GM12878 (cell line): Measurements from ENCODE around the gene PIP4K2A. TPM values are rescaled to one million over a fixed set of nuclear protein-coding genes. Genes with fewer than 3 reads are reported as not detected.
A peak's percentile ranks its signal among the peaks of the same experiment; 100 is the strongest.

Experiments used
- ASH2L ChIP-seq: fragments of 300-600, 200-600 bp; sonication (generic); IDR thresholded peaks from 2 replicates; pipeline ENCODE4 v1.6.1; 2017; ENCODE audit warnings: low read depth, mild to moderate bottlenecking, borderline replicate concordance
- EGR1 ChIP-seq, 2 experiments: IDR thresholded peaks; 1 replicate in 1 of 2; 2 replicates in 1 of 2; pipeline ENCODE4 v1.6.1; 2011 to 2012; ENCODE audit warnings: low read depth in 2 of 2, low read length in 2 of 2, borderline replicate concordance in 1 of 2, mild to moderate bottlenecking in 1 of 2, moderate library complexity in 1 of 2
- FOXM1 ChIP-seq: IDR thresholded peaks from 2 replicates; pipeline ENCODE4 v1.6.1; 2012; ENCODE audit warnings: low read depth, mild to moderate bottlenecking, inconsistent platforms, low read length, moderate library complexity
- HDAC2 ChIP-seq: fragments of 200-600 bp; sonication (generic); IDR thresholded peaks from 2 replicates; pipeline ENCODE4 v1.6.1; 2017
- JUNB ChIP-seq: IDR thresholded peaks from 2 replicates; pipeline ENCODE4 v1.6.1; 2016; ENCODE audit warnings: antibody characterized with exemption, mild to moderate bottlenecking
- KDM1A ChIP-seq: fragments of 200-600 bp; sonication (generic); IDR thresholded peaks from 2 replicates; pipeline ENCODE4 v1.6.1; 2016; ENCODE audit warnings: borderline replicate concordance
- MTA3 ChIP-seq: IDR thresholded peaks from 2 replicates; pipeline ENCODE4 v1.6.1; 2012; ENCODE audit warnings: low read length, inconsistent platforms, borderline replicate concordance
- NBN ChIP-seq: fragments of 450-650 bp; IDR thresholded peaks from 2 replicates; pipeline ENCODE4 v1.6.1; 2016
- NFYA ChIP-seq: IDR thresholded peaks from 2 replicates; pipeline ENCODE4 v1.6.1; 2011; ENCODE audit warnings: low read depth, mild to moderate bottlenecking, low read length, improper control_type of control experiment, borderline replicate concordance
- NR2C2 ChIP-seq: IDR thresholded peaks from 2 replicates; pipeline ENCODE4 v1.6.1; 2011; ENCODE audit warnings: borderline replicate concordance, low read depth; ENCODE audit not compliant: control insufficient read depth, insufficient read length
- NR2F1 ChIP-seq: fragments of 450-650 bp; conservative IDR thresholded peaks from 2 replicates; pipeline ENCODE4 v1.6.1; 2017; ENCODE audit warnings: mild to moderate bottlenecking
- PAX5 ChIP-seq: IDR thresholded peaks from 2 replicates; pipeline ENCODE4 v1.6.1; 2011; ENCODE audit warnings: low read depth, low read length, borderline replicate concordance
- PML ChIP-seq: IDR thresholded peaks from 2 replicates; pipeline ENCODE4 v1.6.1; 2012; ENCODE audit warnings: low read length, inconsistent platforms
- RBBP5 ChIP-seq: fragments of 200-600 bp; sonication (generic); conservative IDR thresholded peaks from 2 replicates; pipeline ENCODE4 v1.6.1; 2016
- RUNX3 ChIP-seq: IDR thresholded peaks from 2 replicates; pipeline ENCODE4 v1.6.1; 2012; ENCODE audit warnings: low read length, inconsistent platforms
- SIN3A ChIP-seq: IDR thresholded peaks from 2 replicates; pipeline ENCODE4 v1.6.1; 2012; ENCODE audit warnings: low read depth, low read length, improper control_type of control experiment
- SMAD5 ChIP-seq: IDR thresholded peaks from 2 replicates; pipeline ENCODE4 v1.6.1; 2016; ENCODE audit warnings: antibody characterized with exemption, low read depth
- SMARCA5 ChIP-seq: fragments of 450-650 bp; IDR thresholded peaks from 2 replicates; pipeline ENCODE4 v1.6.1; 2017; ENCODE audit warnings: mild to moderate bottlenecking
- SPI1 ChIP-seq: IDR thresholded peaks from 2 replicates; pipeline ENCODE4 v1.6.1; 2011; ENCODE audit warnings: low read depth, mild to moderate bottlenecking, low read length, moderate library complexity, borderline replicate concordance; ENCODE audit not compliant: insufficient read depth
- STAT1 ChIP-seq: fragments of 450-650 bp; conservative IDR thresholded peaks from 2 replicates; pipeline ENCODE4 v1.6.1; 2014; ENCODE audit warnings: antibody characterized with exemption, mild to moderate bottlenecking
- ZNF24 ChIP-seq: fragments of 450-650 bp; IDR thresholded peaks from 2 replicates; pipeline ENCODE4 v1.6.1; 2017; ENCODE audit warnings: antibody characterized with exemption, mild to moderate bottlenecking
- ZNF622 ChIP-seq: fragments of 450-650 bp; IDR thresholded peaks from 2 replicates; pipeline ENCODE4 v1.6.1; 2017; ENCODE audit warnings: mild to moderate bottlenecking, inconsistent platforms
- polyA plus RNA-seq, 11 experiments: library from polyadenylated mRNA; depleted of rRNA in 4 of 11; unstranded in 6 of 11; stranded (reverse) in 5 of 11; fragments of >200 nt; fragmentation: Nextera tagmentation in 4 of 11; fragmentation: Illumina TruSeq in 1 of 11; extraction: Ambion mirVana in 4 of 11; extraction: Trizol in 1 of 11; gene quantifications; 1 replicate in 1 of 11; 2 replicates in 10 of 11; pipeline versions ENCODE4 v1.2.1 to v1.2.3, GENCODE V29; 2011 to 2016; ENCODE audit warnings: inconsistent platforms in 2 of 11, missing spikeins in 2 of 11, low read depth in 1 of 11
- total RNA-seq, 4 experiments: library from RNA; depleted of rRNA in 3 of 4; stranded (reverse); fragments of >200 nt in 3 of 4; fragmentation: Illumina TruSeq in 1 of 4; extraction: Trizol in 1 of 4; gene quantifications; 2 replicates each; pipeline versions ENCODE4 v1.2.1 to v1.2.3, GENCODE V29; 2013 to 2021
- TF ChIP-seq, protein P1 (sequence below): fragments of 450-650 bp; IDR thresholded peaks from 2 replicates; pipeline ENCODE4 v1.6.1; 2018; ENCODE audit warnings: mild to moderate bottlenecking, low read depth, moderate library complexity; ENCODE audit not compliant: partially characterized antibody
- TF ChIP-seq, protein P2 (sequence below): IDR thresholded peaks from 2 replicates; pipeline ENCODE4 v1.6.1; 2011; ENCODE audit warnings: mild to moderate bottlenecking, low read depth, low read length, moderate library complexity; ENCODE audit not compliant: insufficient replicate concordance
- TF ChIP-seq, protein P3 (sequence below): fragments of 450-650 bp; IDR thresholded peaks from 2 replicates; pipeline ENCODE4 v1.6.1; 2017; ENCODE audit warnings: mild to moderate bottlenecking, moderate library complexity
- TF ChIP-seq, protein P4 (sequence below): IDR thresholded peaks from 2 replicates; pipeline ENCODE4 v1.6.1; 2012; ENCODE audit warnings: low read depth, low read length, improper control_type of control experiment

PIP4K2A gene
- total and polyA plus RNA-seq, 10 of the 15 experiments (the other 5 are each of a cell fraction or from before 2014, with no cell fraction given), result 54.3 to 139 (median 84.4) TPM

DNA sequence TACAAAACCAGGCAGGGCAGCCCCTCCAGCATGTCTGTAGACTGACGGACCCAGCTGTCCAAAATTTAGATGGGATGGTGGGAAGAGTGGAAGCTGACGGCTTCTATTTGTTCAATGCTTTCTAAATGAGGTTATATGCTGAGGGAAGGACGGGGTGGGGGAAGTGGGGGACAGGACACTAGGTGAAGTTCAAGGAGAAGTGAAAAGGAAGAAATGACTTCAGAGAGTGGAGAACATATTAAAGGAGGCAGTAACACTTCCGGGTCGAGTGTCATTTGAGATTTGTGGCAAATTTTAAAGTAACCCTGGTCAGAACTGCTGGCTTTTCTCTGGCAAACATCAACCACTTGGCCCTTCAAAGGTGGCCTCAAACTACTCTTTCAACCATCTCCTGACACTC, 9.4 kb downstream of the PIP4K2A start (continued):
- TF ChIP-seq, protein P1, sequence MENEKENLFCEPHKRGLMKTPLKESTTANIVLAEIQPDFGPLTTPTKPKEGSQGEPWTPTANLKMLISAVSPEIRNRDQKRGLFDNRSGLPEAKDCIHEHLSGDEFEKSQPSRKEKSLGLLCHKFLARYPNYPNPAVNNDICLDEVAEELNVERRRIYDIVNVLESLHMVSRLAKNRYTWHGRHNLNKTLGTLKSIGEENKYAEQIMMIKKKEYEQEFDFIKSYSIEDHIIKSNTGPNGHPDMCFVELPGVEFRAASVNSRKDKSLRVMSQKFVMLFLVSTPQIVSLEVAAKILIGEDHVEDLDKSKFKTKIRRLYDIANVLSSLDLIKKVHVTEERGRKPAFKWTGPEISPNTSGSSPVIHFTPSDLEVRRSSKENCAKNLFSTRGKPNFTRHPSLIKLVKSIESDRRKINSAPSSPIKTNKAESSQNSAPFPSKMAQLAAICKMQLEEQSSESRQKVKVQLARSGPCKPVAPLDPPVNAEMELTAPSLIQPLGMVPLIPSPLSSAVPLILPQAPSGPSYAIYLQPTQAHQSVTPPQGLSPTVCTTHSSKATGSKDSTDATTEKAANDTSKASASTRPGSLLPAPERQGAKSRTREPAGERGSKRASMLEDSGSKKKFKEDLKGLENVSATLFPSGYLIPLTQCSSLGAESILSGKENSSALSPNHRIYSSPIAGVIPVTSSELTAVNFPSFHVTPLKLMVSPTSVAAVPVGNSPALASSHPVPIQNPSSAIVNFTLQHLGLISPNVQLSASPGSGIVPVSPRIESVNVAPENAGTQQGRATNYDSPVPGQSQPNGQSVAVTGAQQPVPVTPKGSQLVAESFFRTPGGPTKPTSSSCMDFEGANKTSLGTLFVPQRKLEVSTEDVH, result no peak
- TF ChIP-seq ZNF622 (no peak), RUNX3 (peak; percentile 21), ZNF24 (peak; percentile 95), SMARCA5 (no peak), STAT1 (no peak), ASH2L (no peak), PML (0 out of 2 replicates have a peak, but pooled peaks have one; percentile 52), PAX5 (no peak), NR2C2 (peak; percentile 58), RBBP5 (no peak), JUNB (peak; percentile 46), NFYA (no peak), MTA3 (peak; percentile 57; the same call in 1 of the 2 replicates), EGR1 (IDR thresholded peaks at IDR 0.05; ENCODE audit: borderline replicate concordance in 1 of 2, low read depth in 2 of 2, low read length in 2 of 2) (no peak), NBN (no peak), KDM1A (no peak), SIN3A (no peak), FOXM1 (no peak), SMAD5 (no peak), SPI1 (peak; percentile 78), HDAC2 (no peak), NR2F1 (peak; percentile 67)
- TF ChIP-seq, protein P2, sequence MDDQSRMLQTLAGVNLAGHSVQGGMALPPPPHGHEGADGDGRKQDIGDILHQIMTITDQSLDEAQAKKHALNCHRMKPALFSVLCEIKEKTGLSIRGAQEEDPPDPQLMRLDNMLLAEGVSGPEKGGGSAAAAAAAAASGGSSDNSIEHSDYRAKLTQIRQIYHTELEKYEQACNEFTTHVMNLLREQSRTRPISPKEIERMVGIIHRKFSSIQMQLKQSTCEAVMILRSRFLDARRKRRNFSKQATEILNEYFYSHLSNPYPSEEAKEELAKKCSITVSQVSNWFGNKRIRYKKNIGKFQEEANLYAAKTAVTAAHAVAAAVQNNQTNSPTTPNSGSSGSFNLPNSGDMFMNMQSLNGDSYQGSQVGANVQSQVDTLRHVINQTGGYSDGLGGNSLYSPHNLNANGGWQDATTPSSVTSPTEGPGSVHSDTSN, result no peak
- TF ChIP-seq, protein P3, sequence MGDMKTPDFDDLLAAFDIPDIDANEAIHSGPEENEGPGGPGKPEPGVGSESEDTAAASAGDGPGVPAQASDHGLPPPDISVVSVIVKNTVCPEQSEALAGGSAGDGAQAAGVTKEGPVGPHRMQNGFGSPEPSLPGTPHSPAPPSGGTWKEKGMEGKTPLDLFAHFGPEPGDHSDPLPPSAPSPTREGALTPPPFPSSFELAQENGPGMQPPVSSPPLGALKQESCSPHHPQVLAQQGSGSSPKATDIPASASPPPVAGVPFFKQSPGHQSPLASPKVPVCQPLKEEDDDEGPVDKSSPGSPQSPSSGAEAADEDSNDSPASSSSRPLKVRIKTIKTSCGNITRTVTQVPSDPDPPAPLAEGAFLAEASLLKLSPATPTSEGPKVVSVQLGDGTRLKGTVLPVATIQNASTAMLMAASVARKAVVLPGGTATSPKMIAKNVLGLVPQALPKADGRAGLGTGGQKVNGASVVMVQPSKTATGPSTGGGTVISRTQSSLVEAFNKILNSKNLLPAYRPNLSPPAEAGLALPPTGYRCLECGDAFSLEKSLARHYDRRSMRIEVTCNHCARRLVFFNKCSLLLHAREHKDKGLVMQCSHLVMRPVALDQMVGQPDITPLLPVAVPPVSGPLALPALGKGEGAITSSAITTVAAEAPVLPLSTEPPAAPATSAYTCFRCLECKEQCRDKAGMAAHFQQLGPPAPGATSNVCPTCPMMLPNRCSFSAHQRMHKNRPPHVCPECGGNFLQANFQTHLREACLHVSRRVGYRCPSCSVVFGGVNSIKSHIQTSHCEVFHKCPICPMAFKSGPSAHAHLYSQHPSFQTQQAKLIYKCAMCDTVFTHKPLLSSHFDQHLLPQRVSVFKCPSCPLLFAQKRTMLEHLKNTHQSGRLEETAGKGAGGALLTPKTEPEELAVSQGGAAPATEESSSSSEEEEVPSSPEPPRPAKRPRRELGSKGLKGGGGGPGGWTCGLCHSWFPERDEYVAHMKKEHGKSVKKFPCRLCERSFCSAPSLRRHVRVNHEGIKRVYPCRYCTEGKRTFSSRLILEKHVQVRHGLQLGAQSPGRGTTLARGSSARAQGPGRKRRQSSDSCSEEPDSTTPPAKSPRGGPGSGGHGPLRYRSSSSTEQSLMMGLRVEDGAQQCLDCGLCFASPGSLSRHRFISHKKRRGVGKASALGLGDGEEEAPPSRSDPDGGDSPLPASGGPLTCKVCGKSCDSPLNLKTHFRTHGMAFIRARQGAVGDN, result peak; percentile 79
- TF ChIP-seq, protein P4, sequence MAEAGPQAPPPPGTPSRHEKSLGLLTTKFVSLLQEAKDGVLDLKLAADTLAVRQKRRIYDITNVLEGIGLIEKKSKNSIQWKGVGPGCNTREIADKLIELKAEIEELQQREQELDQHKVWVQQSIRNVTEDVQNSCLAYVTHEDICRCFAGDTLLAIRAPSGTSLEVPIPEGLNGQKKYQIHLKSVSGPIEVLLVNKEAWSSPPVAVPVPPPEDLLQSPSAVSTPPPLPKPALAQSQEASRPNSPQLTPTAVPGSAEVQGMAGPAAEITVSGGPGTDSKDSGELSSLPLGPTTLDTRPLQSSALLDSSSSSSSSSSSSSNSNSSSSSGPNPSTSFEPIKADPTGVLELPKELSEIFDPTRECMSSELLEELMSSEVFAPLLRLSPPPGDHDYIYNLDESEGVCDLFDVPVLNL, result no peak
